GM19438 (cell line): ENCODE results near the gene PBXIP1.

Source experiments
- ATAC-seq: cut with Tn5 transposase; IDR thresholded peaks from one replicate; pipeline ENCODE4 v1.9.1; 2021; ENCODE audit warnings: low read depth; ENCODE audit not compliant: unreplicated experiment

PBXIP1 gene

GRCh38 chr1:154959426-154959780, 3.5 kb upstream of the PBXIP1 start:
- no peak for ATAC-seq

- ATAC-seq = no peak
Observed at GRCh38 chr1:154958681-154959425, 3.0 kb upstream of the PBXIP1 start.

GRCh38 chr1:154958036-154958435, 2.1 kb upstream of the PBXIP1 start:
- no peak for ATAC-seq

- ATAC-seq = no peak
Observed at GRCh38 chr1:154957091-154957657, 1.3 kb upstream of the PBXIP1 start.

GRCh38 chr1:154956544-154956941, 644 bp upstream of the PBXIP1 start:
- ATAC-seq = no peak

GRCh38 chr1:154955039-154955717, 721 bp downstream of the PBXIP1 start:
- peak; percentile 49 for ATAC-seq

GRCh38 chr1:154954541-154954940, 1.4 kb downstream of the PBXIP1 start:
- no peak for ATAC-seq

GRCh38 chr1:154953611-154954038, 2.3 kb downstream of the PBXIP1 start:
- no peak for ATAC-seq

- ATAC-seq = no peak
Observed at GRCh38 chr1:154952664-154953063, 3.2 kb downstream of the PBXIP1 start.

- ATAC-seq = no peak
Observed at GRCh38 chr1:154951901-154952657, 3.8 kb downstream of the PBXIP1 start.

DNA sequence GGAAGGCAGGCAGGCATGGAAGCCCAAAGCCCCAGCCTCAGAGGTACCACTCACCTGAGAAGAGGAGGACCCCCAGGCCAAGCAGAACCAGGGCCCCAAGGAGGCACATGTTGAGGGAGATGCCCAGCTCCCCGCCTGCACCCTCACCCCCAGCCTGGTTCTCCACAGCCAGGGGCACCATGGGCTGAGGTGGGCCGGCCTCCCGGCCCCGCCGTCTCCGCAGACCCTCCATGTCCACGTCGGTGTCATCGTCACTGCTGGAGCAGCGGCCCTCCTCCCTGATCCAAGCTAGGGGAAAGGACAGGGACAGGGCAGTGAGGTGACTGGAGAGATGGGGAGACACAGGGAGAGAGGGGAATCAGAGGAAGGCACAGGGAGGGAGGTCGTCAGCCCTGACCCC, 7.8 kb downstream of the PBXIP1 start:
- ATAC-seq = no peak

- ATAC-seq = no peak
Observed at GRCh38 chr1:154945962-154946850, 9.7 kb downstream of the PBXIP1 start.

DNA sequence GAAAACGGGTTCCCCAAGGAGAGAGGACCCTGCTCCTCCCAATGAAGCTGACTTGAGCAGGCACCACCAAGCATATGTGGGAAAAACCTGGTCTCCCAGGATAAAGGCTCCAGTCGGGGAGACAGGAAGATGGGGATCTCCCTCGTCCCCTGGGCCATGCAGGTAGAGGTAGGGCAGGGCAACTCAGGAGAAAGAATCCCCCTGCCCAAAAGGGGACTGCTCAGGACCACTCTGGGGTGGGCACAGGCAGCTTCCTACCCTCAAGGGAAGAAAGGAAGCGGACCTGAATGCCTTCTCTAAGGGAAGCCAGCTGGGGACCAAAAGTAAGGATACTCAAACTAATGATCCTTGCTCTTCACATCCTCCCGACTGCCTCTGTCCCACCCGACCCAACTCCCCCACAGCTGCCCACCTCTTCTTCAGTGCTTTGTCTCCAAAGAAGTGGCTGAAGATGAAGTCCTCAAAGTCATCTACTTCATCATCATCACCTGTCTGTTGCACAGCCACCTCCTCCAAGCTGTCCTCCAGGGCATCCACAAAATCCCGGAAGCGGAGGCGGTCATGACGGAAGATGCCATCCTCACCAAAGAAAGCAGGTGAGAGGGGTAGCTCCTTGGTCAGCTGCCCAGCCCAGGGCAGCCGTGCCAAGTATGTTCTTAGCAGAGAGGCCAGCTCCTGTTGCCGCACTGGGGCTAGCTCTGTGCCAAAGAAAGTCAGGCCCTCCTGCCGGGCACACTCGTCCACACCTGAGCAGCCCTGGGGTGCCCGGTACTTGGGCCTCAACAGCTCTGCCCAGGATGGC, 10.5 kb downstream of the PBXIP1 start:
- no peak for ATAC-seq

DNA sequence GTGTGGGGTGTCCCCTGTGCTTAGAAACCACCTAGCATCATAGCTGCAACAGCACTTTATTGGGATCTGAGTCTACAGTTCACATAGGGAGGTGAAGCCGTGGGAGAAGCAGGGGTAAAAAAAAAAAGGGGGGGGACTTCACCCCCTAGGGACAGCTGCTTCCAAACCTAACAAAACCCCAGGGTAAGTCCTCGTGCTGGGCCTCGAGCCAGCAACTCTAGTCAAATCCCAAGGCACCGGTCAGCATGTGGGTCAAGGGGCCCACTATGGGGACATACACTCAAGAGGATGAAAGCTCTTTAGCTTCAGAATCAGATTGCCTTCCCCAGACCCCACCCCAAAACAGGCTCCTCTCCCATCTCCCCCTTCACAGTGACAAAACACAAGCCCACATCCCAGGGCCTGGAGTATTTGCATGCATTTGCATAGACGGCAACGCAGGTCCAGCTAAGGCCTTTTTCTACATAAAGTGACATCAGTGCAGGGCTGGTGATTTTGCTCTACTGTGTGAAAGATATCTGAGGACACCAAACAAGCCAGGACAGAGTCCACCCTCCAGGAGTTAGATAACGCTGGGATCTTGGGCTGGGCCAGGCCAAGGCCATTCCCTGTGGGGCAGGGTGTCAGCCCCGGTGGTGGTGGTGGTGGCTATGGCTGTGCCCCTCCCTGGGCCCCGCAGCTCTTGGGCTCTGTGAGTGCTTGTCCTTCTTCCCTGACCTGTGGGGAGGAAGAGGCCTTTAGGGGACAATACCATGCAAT, 11.3 kb downstream of the PBXIP1 start:
- ATAC-seq = no peak

DNA sequence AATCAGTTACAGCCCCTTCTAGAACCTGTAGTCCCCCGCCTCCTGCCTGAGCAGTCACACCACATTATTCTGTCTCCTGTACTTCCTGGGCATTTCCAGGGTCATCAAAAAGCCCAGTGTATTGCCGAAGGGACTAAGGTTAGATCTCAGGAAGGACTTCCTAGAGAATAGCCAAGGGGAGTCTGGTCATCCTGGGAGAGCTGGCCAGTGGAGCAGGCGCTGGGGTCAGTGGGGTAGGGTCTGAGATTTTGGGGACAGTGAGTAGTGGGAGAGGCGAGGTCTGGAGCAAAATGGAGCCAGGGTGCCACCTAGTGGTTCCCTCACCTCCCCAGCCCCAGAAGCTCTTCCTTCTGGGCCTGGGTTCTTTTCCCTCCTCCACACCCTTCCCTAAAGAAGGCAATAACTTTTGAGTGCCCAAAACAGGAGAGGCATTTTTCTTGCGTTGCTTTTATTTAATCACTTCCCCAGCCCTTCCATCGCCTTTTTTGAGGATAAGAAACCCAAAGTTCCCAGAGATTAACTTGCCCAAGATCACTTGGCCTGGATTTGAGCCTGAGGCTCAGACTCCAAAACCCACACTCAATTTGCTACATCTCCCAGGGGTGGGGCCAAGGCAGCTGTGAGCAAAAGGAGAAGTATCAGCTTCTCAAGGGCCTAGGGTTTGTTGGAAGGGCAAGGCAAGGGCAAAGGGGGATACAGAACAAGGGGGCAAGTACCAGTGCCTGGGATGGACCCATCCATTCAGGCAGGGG, 12.1 kb downstream of the PBXIP1 start:
- no peak for ATAC-seq

GRCh38 chr1:154941333-154942013, 14.4 kb downstream of the PBXIP1 start:
- ATAC-seq = no peak

DNA sequence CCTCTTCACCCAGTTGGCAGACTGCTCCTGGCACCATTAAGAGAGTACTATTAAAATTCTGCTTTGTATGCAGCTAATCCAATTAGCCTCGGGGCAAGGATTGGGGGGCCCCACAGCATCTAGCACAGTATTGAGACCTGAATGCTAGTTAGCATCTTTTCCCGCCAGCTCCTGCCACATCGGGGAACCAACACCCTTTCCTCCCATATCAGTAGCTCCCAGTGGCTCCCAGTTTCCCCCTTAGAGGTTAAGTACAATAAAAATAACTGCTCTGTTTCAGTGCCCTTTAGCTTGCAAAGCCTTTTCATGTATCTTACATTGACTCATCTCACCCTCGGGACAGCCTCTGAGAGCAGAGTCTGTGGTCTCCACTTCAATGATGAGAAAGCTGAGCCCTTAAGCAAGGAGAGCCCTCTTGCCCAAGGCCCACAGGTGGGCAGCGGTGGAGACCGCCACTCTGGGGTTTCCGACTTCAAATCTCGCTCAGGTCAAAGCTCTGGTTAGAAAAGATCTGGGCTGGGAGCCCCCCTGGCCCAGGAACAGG, 15.2 kb downstream of the PBXIP1 start:
- ATAC-seq = no peak
